Neuronal stem cell (in vitro differentiated cells): Measurements from ENCODE around the gene MARCHF4.

ENCODE experiments used
- DNase-seq: peaks from one replicate; pipeline ENCODE4 v3.0.0-alpha.2; 2013; ENCODE audit warnings: low spot score
- H2AFZ ChIP-seq: one replicate; pipeline ENCODE4 v1.6.1; 2013; ENCODE audit warnings: mild to moderate bottlenecking, low read length, inconsistent platforms
- H2AK5ac ChIP-seq: 2 replicates; pipeline ENCODE4 v1.6.1; 2013; ENCODE audit warnings: low read depth, mild to moderate bottlenecking, inconsistent platforms, low read length, moderate library complexity, mixed read lengths
- H2BK120ac ChIP-seq: 2 replicates; pipeline ENCODE4 v1.6.1; 2013; ENCODE audit warnings: low read depth, mild to moderate bottlenecking, inconsistent platforms, low read length, moderate library complexity, mixed read lengths
- H2BK12ac ChIP-seq: one replicate; pipeline ENCODE4 v1.6.1; 2013; ENCODE audit warnings: low read length, inconsistent platforms
- H2BK15ac ChIP-seq: 2 replicates; pipeline ENCODE4 v1.6.1; 2013; ENCODE audit warnings: mild to moderate bottlenecking, low read length, inconsistent platforms, mixed read lengths
- H2BK5ac ChIP-seq: one replicate; pipeline ENCODE4 v1.6.1; 2013; ENCODE audit warnings: inconsistent platforms, mild to moderate bottlenecking, low read length, moderate library complexity
- H3K14ac ChIP-seq: one replicate; pipeline ENCODE4 v1.6.1; 2013; ENCODE audit warnings: low read length, inconsistent platforms
- H3K18ac ChIP-seq: 2 replicates; pipeline ENCODE4 v1.6.1; 2013; ENCODE audit warnings: low read length, inconsistent platforms
- H3K23ac ChIP-seq: 2 replicates; pipeline ENCODE4 v1.6.1; 2013; ENCODE audit warnings: low read depth, mild to moderate bottlenecking, mixed read lengths, low read length, inconsistent platforms; ENCODE audit not compliant: poor library complexity
- H3K27ac ChIP-seq: replicated peaks from 3 replicates; pipeline ENCODE4 v1.5.1; 2013; ENCODE audit warnings: low read length, inconsistent platforms
- H3K27me3 ChIP-seq, 3 experiments: 2 replicates each; pipeline ENCODE4 v1.6.1; 2013; ENCODE audit warnings: low read length in 3 of 3, mild to moderate bottlenecking in 2 of 3, inconsistent platforms in 1 of 3, low read depth in 1 of 3, mixed read lengths in 1 of 3, moderate library complexity in 1 of 3; ENCODE audit not compliant: control insufficient read depth in 3 of 3, insufficient read depth in 3 of 3
- H3K36me3 ChIP-seq, 2 donors: replicated peaks in 1 of 2; 2 replicates each; pipeline ENCODE4 v1.6.1; 2013; ENCODE audit warnings: low read length in 2 of 2; ENCODE audit not compliant: control insufficient read depth in 2 of 2, insufficient read depth in 2 of 2
- H3K4ac ChIP-seq: 2 replicates; pipeline ENCODE4 v1.6.1; 2013; ENCODE audit warnings: inconsistent platforms, mild to moderate bottlenecking, low read length, moderate library complexity
- H3K4me1 ChIP-seq, 2 donors: 1 replicate in 1 of 2; 2 replicates in 1 of 2; pipeline ENCODE4 v1.6.1; 2013; ENCODE audit warnings: low read length in 2 of 2, low read depth in 1 of 2; ENCODE audit not compliant: control insufficient read depth in 2 of 2, insufficient read depth in 1 of 2
- H3K4me2 ChIP-seq: one replicate; pipeline ENCODE4 v1.6.1; 2013; ENCODE audit warnings: mild to moderate bottlenecking, low read length, inconsistent platforms; ENCODE audit not compliant: insufficient read depth, poor library complexity, severe bottlenecking
- H3K4me3 ChIP-seq, 2 donors: 2 replicates each; pipeline ENCODE4 v1.5.1; 2013; ENCODE audit warnings: low read length in 2 of 2, mild to moderate bottlenecking in 2 of 2, inconsistent platforms in 1 of 2, moderate library complexity in 1 of 2
- H3K79me1 ChIP-seq: one replicate; pipeline ENCODE4 v1.6.1; 2013; ENCODE audit warnings: low read depth, mild to moderate bottlenecking, inconsistent platforms, low read length, moderate library complexity
- H3K9ac ChIP-seq: one replicate; pipeline ENCODE4 v1.6.1; 2013; ENCODE audit warnings: mild to moderate bottlenecking, low read depth, low read length, inconsistent platforms; ENCODE audit not compliant: poor library complexity
- H3K9me3 ChIP-seq, 2 donors: replicated peaks in 1 of 2; 2 replicates each; pipeline versions ENCODE3 to v1.6.1; 2013; ENCODE audit warnings: low read length in 2 of 2, mild to moderate bottlenecking in 2 of 2, inconsistent platforms in 1 of 2, low read depth in 1 of 2, mixed read lengths in 1 of 2, moderate library complexity in 1 of 2; ENCODE audit not compliant: control insufficient read depth in 2 of 2, insufficient read depth in 1 of 2
- H4K8ac ChIP-seq: one replicate; pipeline ENCODE4 v1.6.1; 2013; ENCODE audit warnings: low read depth, mild to moderate bottlenecking, inconsistent platforms, low read length, moderate library complexity
- H4K91ac ChIP-seq: one replicate; pipeline ENCODE4 v1.6.1; 2013; ENCODE audit warnings: low read length, low read depth, mild to moderate bottlenecking, inconsistent platforms; ENCODE audit not compliant: poor library complexity
- WGBS, 2 donors: extraction: QIAGEN DNeasy Blood & Tissue Kit; methylation state at CpG; one replicate each; pipeline ENCODE4 v1.1.7; 2013; ENCODE audit warnings: missing lambda C conversion rate in 2 of 2, mixed read lengths in 1 of 2; ENCODE audit not compliant: insufficient read length in 2 of 2, insufficient replicate concordance in 1 of 2; ENCODE audit errors: extremely low coverage in 2 of 2; 5-methylcytosine and 5-hydroxymethylcytosine counted together

MARCHF4 gene

DNA sequence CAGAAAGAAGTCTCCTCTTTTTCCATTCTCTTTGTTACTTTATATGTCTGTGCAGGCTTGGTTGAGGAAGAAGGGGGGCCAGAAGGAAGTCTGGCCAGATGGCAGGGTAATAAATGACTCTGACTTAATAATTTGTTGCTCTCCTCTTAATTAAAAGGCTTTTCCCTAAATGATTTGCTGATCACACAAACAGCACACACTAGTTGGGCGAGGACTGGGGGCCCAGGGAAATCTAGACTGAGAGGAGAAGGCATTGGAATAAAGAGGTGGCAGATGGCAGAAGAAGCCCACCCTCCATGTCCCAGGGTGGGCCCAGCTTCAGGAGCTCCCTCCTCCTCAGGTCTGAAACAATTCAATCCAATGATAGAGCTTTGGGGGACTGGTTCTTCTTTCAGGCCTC is 27.3 kb upstream of the MARCHF4 start:
- no peak overlapping the region for H2BK15ac ChIP-seq
- peaks cover 3 to 4% of the 10 kb centered on the region in 2 donors for H3K4me1 ChIP-seq
- H2AFZ ChIP-seq, result no peak overlapping the region
- H2BK12ac ChIP-seq, result no peak overlapping the region
- no peak overlapping the region for H4K8ac ChIP-seq
- no peak overlapping the region for H2AK5ac ChIP-seq
- H3K14ac ChIP-seq, result no peak overlapping the region
- no peak overlapping the region for H3K4ac ChIP-seq
- H3K79me1 ChIP-seq, result no peaks in the 10 kb centered on the region
- H2BK5ac ChIP-seq, result no peak overlapping the region
- no peak for DNase-seq
- WGBS, 2 donors, result no CpG with 5 or more reads among the region's 1 CpG
- H3K9me3 ChIP-seq, result peaks cover 0 to 1% of the 10 kb centered on the region in 2 donors
- H3K27me3 ChIP-seq, result peaks cover 0 to 14% (median 0%) of the 10 kb centered on the region in 3 experiments
- H2BK120ac ChIP-seq, result no peak overlapping the region
- H3K9ac ChIP-seq, result no peak overlapping the region
- no peak overlapping the region for H3K18ac ChIP-seq
- H3K23ac ChIP-seq, result no peak overlapping the region
- H4K91ac ChIP-seq, result no peak overlapping the region
- H3K36me3 ChIP-seq, result no peaks in the 10 kb centered on the region
- H3K4me2 ChIP-seq, result no peak overlapping the region
- no peak overlapping the region for H3K27ac ChIP-seq
- no peak overlapping the region for H3K4me3 ChIP-seq

GRCh38 chr2:216394881-216395280 is 22.6 kb upstream of the MARCHF4 start:
- Histone ChIP-seq H3K36me3 (no peaks in the 10 kb centered on the region), H4K8ac (no peak overlapping the region), H2BK12ac (no peak overlapping the region), H3K4ac (no peak overlapping the region), H3K4me1 (peaks cover 0 to 5% of the 10 kb centered on the region in 2 donors), H2AFZ (no peak overlapping the region), H3K9ac (no peak overlapping the region), H3K14ac (no peak overlapping the region), H4K91ac (no peak overlapping the region), H2BK15ac (no peak overlapping the region), H3K4me2 (no peak overlapping the region), H3K27ac (no peak overlapping the region), H3K18ac (no peak overlapping the region), H2AK5ac (no peak overlapping the region), H3K9me3 (peaks cover 0 to 1% of the 10 kb centered on the region in 2 donors), H2BK5ac (no peak overlapping the region), H3K79me1 (no peaks in the 10 kb centered on the region), H2BK120ac (no peak overlapping the region), H3K23ac (no peak overlapping the region), H3K4me3 (no peak overlapping the region), H3K27me3 (peaks cover 0 to 22% (median 0%) of the 10 kb centered on the region in 3 experiments)
- no CpG with 5 or more reads among the region's 6 CpGs for WGBS, 2 donors
- no peak for DNase-seq

- Histone ChIP-seq H3K4me2 (no peak overlapping the region), H3K27me3 (peaks cover 0 to 15% (median 0%) of the 10 kb centered on the region in 3 experiments), H3K18ac (peak overlapping the region; percentile 24), H3K79me1 (no peaks in the 10 kb centered on the region), H4K91ac (no peak overlapping the region), H2BK12ac (no peak overlapping the region), H3K4ac (no peak overlapping the region), H3K4me1 (peaks cover 0 to 5% of the 10 kb centered on the region in 2 donors), H2BK120ac (peak overlapping the region; percentile 48), H2BK15ac (no peak overlapping the region), H3K23ac (no peak overlapping the region), H3K14ac (no peak overlapping the region), H3K9ac (no peak overlapping the region), H4K8ac (no peak overlapping the region), H2BK5ac (no peak overlapping the region), H3K36me3 (no peaks in the 10 kb centered on the region), H2AK5ac (no peak overlapping the region), H3K9me3 (peaks cover 0 to 1% of the 10 kb centered on the region in 2 donors), H2AFZ (no peak overlapping the region), H3K27ac (no peak overlapping the region), H3K4me3 (no peak overlapping the region)
- WGBS, 2 donors, result no CpG with 5 or more reads among the region's 12 CpGs
- no peak for DNase-seq
Observed at GRCh38 chr2:216392945-216393840, 20.9 kb upstream of the MARCHF4 start.

DNA sequence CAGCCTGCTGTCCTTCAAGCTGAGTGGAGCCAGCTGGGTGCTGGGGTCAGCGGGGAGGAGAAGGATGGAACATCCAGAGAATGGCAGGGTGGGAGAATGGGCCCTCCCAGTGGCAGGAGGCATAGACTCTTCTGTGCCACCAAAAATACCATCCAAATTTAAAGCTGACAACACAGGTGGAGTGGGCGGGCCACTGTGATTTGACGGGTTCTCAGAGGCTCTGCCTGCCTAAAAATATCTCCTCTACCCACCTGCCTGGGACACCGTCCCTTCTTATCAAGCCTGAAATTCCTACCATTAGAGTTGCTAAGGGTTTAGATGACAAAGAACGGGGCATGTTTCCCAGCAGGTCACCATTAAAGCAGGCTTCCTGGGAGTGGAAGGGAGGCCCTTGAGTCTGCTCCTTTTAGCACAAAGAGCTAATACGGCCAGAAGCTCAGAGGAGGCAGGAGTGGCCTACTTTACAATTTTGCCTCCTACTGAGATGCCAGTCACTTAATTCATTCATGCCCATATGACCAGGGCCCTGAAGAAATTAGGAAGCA is 19.8 kb upstream of the MARCHF4 start:
- Histone ChIP-seq H2AFZ (no peak overlapping the region), H3K23ac (no peak overlapping the region), H3K4me1 (peaks cover 0 to 5% of the 10 kb centered on the region in 2 donors), H2AK5ac (no peak overlapping the region), H3K79me1 (no peaks in the 10 kb centered on the region), H2BK12ac (no peak overlapping the region), H3K14ac (no peak overlapping the region), H3K4me2 (no peak overlapping the region), H3K27me3 (peaks cover 0 to 15% (median 0%) of the 10 kb centered on the region in 3 experiments), H2BK15ac (no peak overlapping the region), H3K9me3 (peaks cover 0 to 4% of the 10 kb centered on the region in 2 donors), H4K8ac (no peak overlapping the region), H3K18ac (peak overlapping the region; percentile 4), H3K36me3 (no peaks in the 10 kb centered on the region), H2BK5ac (no peak overlapping the region), H4K91ac (no peak overlapping the region), H3K4me3 (no peak overlapping the region), H3K27ac (no peak overlapping the region), H2BK120ac (no peak overlapping the region), H3K9ac (no peak overlapping the region), H3K4ac (no peak overlapping the region)
- DNase-seq, result no peak
- WGBS, 2 donors, result no CpG with 5 or more reads among the region's 6 CpGs
